COLO829 (cell line): ENCODE measurements around the gene RBM15B.
"Not testable (repeated sequence)": the region's sequence is repeated elsewhere in the genome, so short reads cannot be mapped to it uniquely, and the experiment has no call there.

Source experiments
- DNase-seq: peaks from one replicate; pipeline ENCODE4 v3.0.0; 2012; ENCODE audit warnings: low spot score

RBM15B gene

GRCh38 chr3:51378065-51378464 is 13.0 kb upstream of the RBM15B start:
- DNase-seq, result no peak

- no peak for DNase-seq
Observed at GRCh38 chr3:51378726-51379125, 12.4 kb upstream of the RBM15B start.

- DNase-seq, result no peak
Observed at GRCh38 chr3:51379301-51379700, 11.8 kb upstream of the RBM15B start.

- DNase-seq, result no peak
Observed at GRCh38 chr3:51379746-51380455, 11.2 kb upstream of the RBM15B start.

- DNase-seq, result no peak
Observed at GRCh38 chr3:51380601-51381332, 10.3 kb upstream of the RBM15B start.

GRCh38 chr3:51381333-51381705 is 9.8 kb upstream of the RBM15B start:
- DNase-seq, result no peak

- no peak for DNase-seq
Observed at GRCh38 chr3:51382076-51382745, 8.9 kb upstream of the RBM15B start.

GRCh38 chr3:51382947-51383578 is 8.0 kb upstream of the RBM15B start:
- no peak for DNase-seq

GRCh38 chr3:51384055-51384725 is 6.9 kb upstream of the RBM15B start:
- no peak for DNase-seq

GRCh38 chr3:51384726-51385473 is 6.2 kb upstream of the RBM15B start, which contains the start of gene MANF:
Gene MANF (plus strand): TSS chr3:51385291. CDS start chr3:51385343, 52 bp downstream.
- peak; percentile 100 for DNase-seq

GRCh38 chr3:51385621-51386091 is 5.4 kb upstream of the RBM15B start:
- no peak for DNase-seq

GRCh38 chr3:51386159-51386851 is 4.8 kb upstream of the RBM15B start:
- no peak for DNase-seq

- no peak for DNase-seq
Observed at GRCh38 chr3:51386852-51387229, 4.2 kb upstream of the RBM15B start.

- not testable (repeated sequence) for DNase-seq
Observed at GRCh38 chr3:51387281-51387680, 3.8 kb upstream of the RBM15B start.

- no peak for DNase-seq
Observed at GRCh38 chr3:51388286-51389029, 2.6 kb upstream of the RBM15B start.

GRCh38 chr3:51389423-51390183 is 1.5 kb upstream of the RBM15B start:
- DNase-seq, result peak; percentile 61

- no peak for DNase-seq
Observed at GRCh38 chr3:51390246-51391074, 625 bp upstream of the RBM15B start.
